H9 (cell line): Measurements from ENCODE around the gene NPLOC4. TPM values are rescaled to one million over a fixed set of nuclear protein-coding genes. Genes with fewer than 3 reads are reported as not detected.

Source experiments
- DNase-seq: peaks from one replicate; pipeline ENCODE4 v3.0.0-alpha.2; 2017
- H2AFZ ChIP-seq: one replicate; pipeline ENCODE4 v1.6.1; 2013; ENCODE audit warnings: mild to moderate bottlenecking, low read length, control low read depth, moderate library complexity
- H2AK5ac ChIP-seq: 2 replicates; pipeline ENCODE4 v1.6.1; 2013; ENCODE audit warnings: low read length, control low read depth, mixed read lengths; ENCODE audit not compliant: insufficient read length
- H2BK120ac ChIP-seq: one replicate; pipeline ENCODE4 v1.6.1; 2013; ENCODE audit warnings: low read depth, mild to moderate bottlenecking, low read length, control low read depth, inconsistent platforms; ENCODE audit not compliant: poor library complexity, severe bottlenecking
- H2BK12ac ChIP-seq: 2 replicates; pipeline ENCODE4 v1.6.1; 2013; ENCODE audit warnings: low read length, control low read depth, mixed read lengths, low read depth; ENCODE audit not compliant: insufficient read length
- H2BK15ac ChIP-seq: 2 replicates; pipeline ENCODE4 v1.6.1; 2013; ENCODE audit warnings: low read depth, low read length, control low read depth
- H2BK20ac ChIP-seq: one replicate; pipeline ENCODE4 v1.6.1; 2013; ENCODE audit warnings: low read depth, mild to moderate bottlenecking, low read length, control low read depth, inconsistent platforms; ENCODE audit not compliant: poor library complexity, severe bottlenecking
- H2BK5ac ChIP-seq: 2 replicates; pipeline ENCODE4 v1.6.1; 2013; ENCODE audit warnings: low read length, control low read depth, mixed read lengths; ENCODE audit not compliant: insufficient read length
- H3K14ac ChIP-seq: 2 replicates; pipeline ENCODE4 v1.6.1; 2013; ENCODE audit warnings: low read length, control low read depth; ENCODE audit not compliant: insufficient read depth
- H3K18ac ChIP-seq: 2 replicates; pipeline ENCODE4 v1.6.1; 2013; ENCODE audit warnings: low read depth, mild to moderate bottlenecking, mixed read lengths, low read length, control low read depth; ENCODE audit not compliant: insufficient read length
- H3K23ac ChIP-seq: 2 replicates; pipeline ENCODE4 v1.6.1; 2013; ENCODE audit warnings: low read length, control low read depth, mixed read lengths, low read depth; ENCODE audit not compliant: insufficient read length
- H3K23me2 ChIP-seq: 2 replicates; pipeline ENCODE4 v1.6.1; 2013; ENCODE audit warnings: low read depth, mild to moderate bottlenecking, mixed read lengths, low read length, control low read depth; ENCODE audit not compliant: insufficient read length, poor library complexity, severe bottlenecking
- H3K27ac ChIP-seq: 2 replicates; pipeline ENCODE4 v1.5.1; 2013; ENCODE audit warnings: low read length, control low read depth, mixed read lengths, low read depth; ENCODE audit not compliant: insufficient read length
- H3K27me3 ChIP-seq: 2 replicates; pipeline ENCODE4 v1.6.1; 2013; ENCODE audit warnings: low read length, control low read depth, inconsistent platforms; ENCODE audit not compliant: insufficient read depth
- H3K4ac ChIP-seq: 2 replicates; pipeline ENCODE4 v1.6.1; 2013; ENCODE audit warnings: low read depth, mild to moderate bottlenecking, control low read depth, inconsistent platforms, low read length, moderate library complexity
- H3K4me1 ChIP-seq: 2 replicates; pipeline ENCODE4 v1.6.1; 2013; ENCODE audit warnings: low read length, control low read depth, inconsistent platforms; ENCODE audit not compliant: insufficient read depth
- H3K4me2 ChIP-seq: 2 replicates; pipeline ENCODE4 v1.6.1; 2013; ENCODE audit warnings: low read length, control low read depth, mixed read lengths; ENCODE audit not compliant: insufficient read length, insufficient read depth
- H3K56ac ChIP-seq: 2 replicates; pipeline ENCODE4 v1.6.1; 2013; ENCODE audit warnings: low read depth, mild to moderate bottlenecking, mixed read lengths, low read length, control low read depth; ENCODE audit not compliant: insufficient read length
- H3K79me1 ChIP-seq: 2 replicates; pipeline ENCODE4 v1.6.1; 2013; ENCODE audit warnings: low read depth, mild to moderate bottlenecking, moderate library complexity, low read length, control low read depth, inconsistent platforms; ENCODE audit not compliant: insufficient read depth, poor library complexity, severe bottlenecking
- H3K79me2 ChIP-seq: 2 replicates; pipeline ENCODE4 v1.6.1; 2013; ENCODE audit warnings: low read length, control low read depth, inconsistent platforms; ENCODE audit not compliant: insufficient read depth
- H3K9ac ChIP-seq: 2 replicates; pipeline ENCODE4 v1.6.1; 2013; ENCODE audit warnings: low read length, control low read depth, mixed read lengths; ENCODE audit not compliant: insufficient read length; ENCODE audit errors: extremely low read depth
- H3K9me3 ChIP-seq: one replicate; pipeline ENCODE4 v1.6.1; 2013; ENCODE audit warnings: low read depth, low read length, inconsistent platforms; ENCODE audit not compliant: control insufficient read depth
- H3T11ph ChIP-seq: one replicate; pipeline ENCODE4 v1.6.1; 2013; ENCODE audit warnings: mild to moderate bottlenecking, low read length, control low read depth, inconsistent platforms
- H4K20me1 ChIP-seq: one replicate; pipeline ENCODE4 v1.6.1; 2013; ENCODE audit not compliant: control insufficient read depth, insufficient read length, insufficient read depth
- H4K5ac ChIP-seq: 2 replicates; pipeline ENCODE4 v1.6.1; 2013; ENCODE audit warnings: low read depth, mild to moderate bottlenecking, mixed read lengths, low read length, control low read depth; ENCODE audit not compliant: insufficient read length
- H4K8ac ChIP-seq: replicated peaks from 2 replicates; pipeline ENCODE4 v1.6.1; 2013; ENCODE audit warnings: low read length, control low read depth, mixed read lengths, low read depth; ENCODE audit not compliant: insufficient read length
- H4K91ac ChIP-seq: 2 replicates; pipeline ENCODE4 v1.6.1; 2013; ENCODE audit warnings: low read depth, mild to moderate bottlenecking, moderate library complexity, mixed read lengths, low read length, control low read depth; ENCODE audit not compliant: insufficient read length
- H3K27ac Mint-ChIP-seq, 3 experiments: 2 replicates in 2 of 3; 3 replicates in 1 of 3; pipeline ENCODE4 v1.8.0; 2020 to 2021; ENCODE audit warnings: mixed read lengths in 3 of 3, mild to moderate bottlenecking in 1 of 3, moderate library complexity in 1 of 3
- H3K27me3 Mint-ChIP-seq: 2 replicates; pipeline ENCODE4 v1.8.0; 2021; ENCODE audit warnings: low read depth, mild to moderate bottlenecking, moderate library complexity, mixed read lengths
- H3K36me3 Mint-ChIP-seq, 3 experiments: 2 replicates in 2 of 3; 3 replicates in 1 of 3; pipeline ENCODE4 v1.8.0; 2020 to 2021; ENCODE audit warnings: low read depth in 3 of 3, mixed read lengths in 3 of 3; ENCODE audit not compliant: insufficient read depth in 1 of 3
- H3K4me1 Mint-ChIP-seq, 2 experiments: 2 replicates each; pipeline ENCODE4 v1.8.0; 2020; ENCODE audit warnings: mixed read lengths in 2 of 2
- H3K4me3 Mint-ChIP-seq, 2 experiments: 2 replicates in 1 of 2; 3 replicates in 1 of 2; pipeline ENCODE4 v1.8.0; 2020 to 2021; ENCODE audit warnings: mild to moderate bottlenecking in 2 of 2, mixed read lengths in 2 of 2, moderate library complexity in 1 of 2
- H3K9me3 Mint-ChIP-seq, 2 experiments: 2 replicates in 1 of 2; 3 replicates in 1 of 2; pipeline ENCODE4 v1.8.0; 2020; ENCODE audit warnings: mild to moderate bottlenecking in 2 of 2, mixed read lengths in 2 of 2, moderate library complexity in 1 of 2
- CTCF ChIP-seq: fragments of 200-600 bp; sonication (generic); conservative IDR thresholded peaks from 3 replicates; pipeline ENCODE4 v1.8.0; 2021; ENCODE audit warnings: antibody characterized with exemption, mild to moderate bottlenecking
- WGBS: extraction: QIAGEN DNeasy Blood & Tissue Kit; methylation state at CpG from one replicate; pipeline ENCODE4 v1.1.7; 2013; ENCODE audit warnings: missing lambda C conversion rate, low lambda C conversion rate, mixed read lengths; ENCODE audit not compliant: insufficient read length; ENCODE audit errors: extremely low coverage; 5-methylcytosine and 5-hydroxymethylcytosine counted together
- total RNA-seq: library from RNA; stranded (reverse); gene quantifications from 2 replicates; pipeline ENCODE4 v1.2.1, GENCODE V29; 2021

The NPLOC4 gene
- total RNA-seq, 1 experiment from 2014 or later = 103 TPM

GRCh38 chr17:81517339-81518112, 119.4 kb downstream of the NPLOC4 start:
- Histone ChIP-seq H3K14ac (no peak overlapping the region), H4K20me1 (no peaks in the 10 kb centered on the region), H3K79me2 (peaks cover 7% of the 10 kb centered on the region; the same call in 1 of the 2 replicates), H2BK120ac (no peak overlapping the region), H4K91ac (no peak overlapping the region), H4K8ac (no peak overlapping the region), H3K23ac (no peak overlapping the region), H2BK15ac (no peak overlapping the region), H3K23me2 (peaks cover 30% of the 10 kb centered on the region), H2BK5ac (no peak overlapping the region), H2AFZ (no peak overlapping the region), H2BK12ac (no peak overlapping the region), H3K9ac (no peak overlapping the region), H2BK20ac (no peak overlapping the region), H2AK5ac (no peak overlapping the region), H3K9me3 (no peaks in the 10 kb centered on the region), H3K4me2 (no peak overlapping the region), H4K5ac (no peak overlapping the region), H3K4ac (no peak overlapping the region), H3K79me1 (peaks cover 2% of the 10 kb centered on the region), H3K27ac (no peak overlapping the region), H3K27me3 (no peaks in the 10 kb centered on the region; the same call in 1 of the 2 replicates), H3T11ph (no peak overlapping the region), H3K56ac (no peak overlapping the region), H3K4me1 (peaks cover 4% of the 10 kb centered on the region; the same call in 1 of the 2 replicates), H3K18ac (no peak overlapping the region)
- TF ChIP-seq CTCF = no peak
- no peaks in the 10 kb centered on the region for H3K9me3 Mint-ChIP-seq
- H3K4me1 Mint-ChIP-seq = peaks cover 21 to 25% of the 10 kb centered on the region in 2 experiments
- DNase-seq = peak; percentile 70
- H3K36me3 Mint-ChIP-seq = peaks cover 0 to 5% (median 0%) of the 10 kb centered on the region in 3 experiments; a peak in 1 of 7 replicates
- H3K27me3 Mint-ChIP-seq = peaks cover 34% of the 10 kb centered on the region
- no CpG with 5 or more reads among the region's 24 CpGs for WGBS
- H3K27ac Mint-ChIP-seq = no peak overlapping the region
- peak overlapping the region; percentile 49 to 67; a peak in 3 of 5 replicates for H3K4me3 Mint-ChIP-seq
